Astrocyte (in vitro differentiated cells and primary cell): Measurements from ENCODE around the gene TMEM219. TPM values are rescaled to one million over a fixed set of nuclear protein-coding genes. Genes with fewer than 3 reads are reported as not detected.

Experiments
- DNase-seq: peaks from one replicate; pipeline ENCODE4 v3.0.0-alpha.2; 2010; ENCODE audit warnings: low read depth
- FAIRE-seq: peaks from 2 replicates; lab custom pipeline; 2011; peaks lifted over from hg19 to GRCh38; lab: Jason Lieb, UNC
- H2AFZ ChIP-seq: 2 replicates; pipeline ENCODE4 v1.6.0; 2012; ENCODE audit warnings: low read depth, low read length, inconsistent platforms
- H3K27ac ChIP-seq: 2 replicates; pipeline ENCODE4 v1.5.1; 2011; ENCODE audit warnings: low read depth, low read length, inconsistent platforms
- H3K27me3 ChIP-seq: 2 replicates; pipeline ENCODE4 v1.6.0; 2011; ENCODE audit warnings: low read length, inconsistent platforms; ENCODE audit not compliant: insufficient read depth
- H3K36me3 ChIP-seq: 2 replicates; pipeline ENCODE4 v1.5.1; 2011; ENCODE audit warnings: low read length, inconsistent platforms; ENCODE audit not compliant: insufficient read depth
- H3K4me1 ChIP-seq: 2 replicates; pipeline ENCODE4 v1.5.1; 2011; ENCODE audit warnings: low read length, inconsistent platforms; ENCODE audit not compliant: insufficient read depth
- H3K4me2 ChIP-seq: 2 replicates; pipeline ENCODE4 v1.6.0; 2012; ENCODE audit warnings: low read length, inconsistent platforms
- H3K4me3 ChIP-seq: 2 replicates; pipeline ENCODE4 v1.5.1; 2011; ENCODE audit warnings: low read depth, mild to moderate bottlenecking, low read length, inconsistent platforms; ENCODE audit not compliant: insufficient read depth
- H3K79me2 ChIP-seq: 2 replicates; pipeline ENCODE4 v1.6.0; 2012; ENCODE audit warnings: mild to moderate bottlenecking, low read length, inconsistent platforms; ENCODE audit not compliant: insufficient read depth
- H3K9ac ChIP-seq: 2 replicates; pipeline ENCODE4 v1.6.0; 2012; ENCODE audit warnings: mild to moderate bottlenecking, low read length, inconsistent platforms
- H3K9me3 ChIP-seq: 2 replicates; pipeline ENCODE4 v1.5.1; 2012; ENCODE audit warnings: low read depth, mild to moderate bottlenecking, low read length, inconsistent platforms; ENCODE audit not compliant: insufficient read depth
- H4K20me1 ChIP-seq: 2 replicates; pipeline ENCODE4 v1.6.0; 2012; ENCODE audit warnings: low read length, inconsistent platforms; ENCODE audit not compliant: insufficient read depth
- H3K27ac Mint-ChIP-seq: one replicate; pipeline ENCODE4 v1.8.0; 2021; ENCODE audit warnings: mild to moderate bottlenecking, mixed read lengths; ENCODE audit not compliant: unreplicated experiment
- H3K27me3 Mint-ChIP-seq: one replicate; pipeline ENCODE4 v1.8.0; 2021; ENCODE audit warnings: low read depth, mixed read lengths; ENCODE audit not compliant: unreplicated experiment
- H3K36me3 Mint-ChIP-seq: one replicate; pipeline ENCODE4 v1.8.0; 2021; ENCODE audit warnings: low read depth, mixed read lengths; ENCODE audit not compliant: unreplicated experiment
- H3K4me1 Mint-ChIP-seq: one replicate; pipeline ENCODE4 v1.8.0; 2021; ENCODE audit warnings: low read depth, mixed read lengths; ENCODE audit not compliant: unreplicated experiment
- H3K4me3 Mint-ChIP-seq: one replicate; pipeline ENCODE4 v1.8.0; 2021; ENCODE audit warnings: mild to moderate bottlenecking, moderate library complexity, mixed read lengths; ENCODE audit not compliant: unreplicated experiment
- H3K9me3 Mint-ChIP-seq: one replicate; pipeline ENCODE4 v1.8.0; 2021; ENCODE audit warnings: mild to moderate bottlenecking, mixed read lengths; ENCODE audit not compliant: unreplicated experiment
- EZH2 ChIP-seq: IDR thresholded peaks from 2 replicates; pipeline ENCODE4 v1.6.1; 2012; ENCODE audit warnings: mild to moderate bottlenecking, low read length, inconsistent platforms; ENCODE audit not compliant: insufficient read depth
- total RNA-seq: library from RNA; stranded (reverse); gene quantifications from 2 replicates; pipeline ENCODE4 v1.2.1, GENCODE V29; 2021
- TF ChIP-seq, protein P1 (sequence below): IDR thresholded peaks from 2 replicates; pipeline ENCODE4 v1.5.1; 2011; ENCODE audit warnings: low read depth, mild to moderate bottlenecking, inconsistent platforms, low read length, moderate library complexity; ENCODE audit not compliant: insufficient read depth

TMEM219 gene
- total RNA-seq, 1 donor from 2014 or later, result 96.6 TPM

DNA sequence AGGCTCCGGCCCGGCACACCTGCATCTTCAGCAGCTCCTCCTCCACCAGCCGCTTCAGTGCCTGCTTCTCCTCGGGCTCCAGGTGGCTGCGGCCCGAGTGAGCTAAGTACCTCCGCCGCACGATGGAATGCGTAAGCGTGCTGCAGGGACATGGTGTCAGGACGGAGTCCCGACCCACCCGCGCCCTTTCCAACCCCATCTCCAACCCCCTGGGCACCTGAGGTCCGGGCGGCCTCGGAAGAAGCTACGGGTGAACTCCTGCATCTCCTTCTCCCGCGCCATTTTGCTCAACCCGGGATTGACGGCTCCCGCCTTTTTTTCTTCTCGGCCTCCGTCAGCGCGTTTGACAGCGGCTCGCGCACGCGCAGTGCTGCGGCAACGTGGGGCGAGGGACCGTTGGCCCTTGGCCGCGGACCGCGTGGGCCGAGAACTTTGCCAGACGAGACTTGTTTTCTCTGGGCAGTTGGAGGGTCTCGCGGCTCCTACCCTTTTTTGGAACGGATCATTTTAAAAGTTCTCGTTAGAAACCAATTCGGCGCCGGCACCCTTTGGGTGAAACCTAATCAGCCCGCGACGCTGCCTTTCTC, 33.5 kb downstream of the TMEM219 start, which contains the start of gene HIRIP3:
Gene HIRIP3 (minus strand): TSS at position 294 of the 587 bp plus-strand sequence. CDS start 12 bp downstream, at position 282.
- peaks cover 8% of the 10 kb centered on the region for H3K4me1 Mint-ChIP-seq
- H3K9me3 Mint-ChIP-seq, result no peaks in the 10 kb centered on the region
- Histone ChIP-seq H3K27ac (peak within 1 kb of the TSS; percentile 90), H3K79me2 (peaks cover 18% of the 10 kb centered on the region), H2AFZ (peak within 1 kb of the TSS; percentile 79), H4K20me1 (peaks cover 14% of the 10 kb centered on the region), H3K4me3 (peak within 1 kb of the TSS; percentile 79), H3K36me3 (peaks cover 10% of the 10 kb centered on the region), H3K9ac (peak within 1 kb of the TSS; percentile 87), H3K27me3 (no peaks in the 10 kb centered on the region), H3K9me3 (no peaks in the 10 kb centered on the region), H3K4me1 (peaks cover 12% of the 10 kb centered on the region), H3K4me2 (peak within 1 kb of the TSS; percentile 86)
- H3K27me3 Mint-ChIP-seq, result no peaks in the 10 kb centered on the region
- TF ChIP-seq, protein P1, sequence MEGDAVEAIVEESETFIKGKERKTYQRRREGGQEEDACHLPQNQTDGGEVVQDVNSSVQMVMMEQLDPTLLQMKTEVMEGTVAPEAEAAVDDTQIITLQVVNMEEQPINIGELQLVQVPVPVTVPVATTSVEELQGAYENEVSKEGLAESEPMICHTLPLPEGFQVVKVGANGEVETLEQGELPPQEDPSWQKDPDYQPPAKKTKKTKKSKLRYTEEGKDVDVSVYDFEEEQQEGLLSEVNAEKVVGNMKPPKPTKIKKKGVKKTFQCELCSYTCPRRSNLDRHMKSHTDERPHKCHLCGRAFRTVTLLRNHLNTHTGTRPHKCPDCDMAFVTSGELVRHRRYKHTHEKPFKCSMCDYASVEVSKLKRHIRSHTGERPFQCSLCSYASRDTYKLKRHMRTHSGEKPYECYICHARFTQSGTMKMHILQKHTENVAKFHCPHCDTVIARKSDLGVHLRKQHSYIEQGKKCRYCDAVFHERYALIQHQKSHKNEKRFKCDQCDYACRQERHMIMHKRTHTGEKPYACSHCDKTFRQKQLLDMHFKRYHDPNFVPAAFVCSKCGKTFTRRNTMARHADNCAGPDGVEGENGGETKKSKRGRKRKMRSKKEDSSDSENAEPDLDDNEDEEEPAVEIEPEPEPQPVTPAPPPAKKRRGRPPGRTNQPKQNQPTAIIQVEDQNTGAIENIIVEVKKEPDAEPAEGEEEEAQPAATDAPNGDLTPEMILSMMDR, result no peak
- no peak for TF ChIP-seq EZH2
- peaks cover 9% of the 10 kb centered on the region for H3K36me3 Mint-ChIP-seq
- H3K27ac Mint-ChIP-seq, result peak within 1 kb of the TSS; percentile 26
- no peak for FAIRE-seq
- peak; percentile 29 for DNase-seq
- H3K4me3 Mint-ChIP-seq, result peak within 1 kb of the TSS; percentile 98

DNA sequence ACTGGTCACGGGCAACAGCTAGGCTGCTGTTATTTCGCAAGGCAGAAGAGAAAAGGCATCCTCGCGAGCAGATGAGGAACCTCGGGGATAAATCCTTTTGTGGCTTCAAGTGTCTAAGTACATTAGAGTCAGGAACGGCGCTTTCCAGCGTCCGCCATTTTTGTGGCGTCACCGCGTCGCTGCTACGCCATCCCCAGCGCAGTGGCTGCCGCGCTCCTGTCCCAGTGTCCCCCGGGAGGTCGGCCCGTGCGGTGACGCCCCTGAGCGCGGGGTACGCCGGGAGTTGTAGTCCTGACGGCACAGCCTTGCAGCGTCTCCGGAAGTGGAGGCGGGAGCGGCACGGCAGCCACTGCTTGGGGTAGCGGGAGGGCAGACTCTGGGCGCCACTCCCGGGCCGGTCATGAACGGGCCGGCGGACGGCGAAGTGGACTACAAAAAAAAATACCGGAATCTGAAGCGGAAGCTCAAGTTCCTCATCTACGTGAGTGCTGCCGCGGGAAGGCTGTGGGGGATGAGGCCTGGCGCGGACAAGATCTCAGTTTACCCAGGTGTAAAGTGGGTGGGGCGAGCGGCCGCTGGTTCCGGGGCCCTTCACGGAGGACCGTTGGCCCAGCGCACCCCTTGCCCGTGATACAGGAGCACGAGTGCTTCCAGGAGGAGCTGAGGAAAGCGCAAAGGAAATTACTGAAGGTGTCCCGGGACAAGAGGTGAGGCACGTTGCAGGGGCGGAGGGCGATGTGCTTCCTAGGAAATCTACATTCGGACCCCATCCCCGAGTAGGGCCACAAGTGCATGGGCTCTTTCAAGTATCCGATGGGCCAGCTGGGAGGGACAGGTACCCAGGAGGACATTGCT, 34.3 kb downstream of the TMEM219 start, which contains the start of gene INO80E:
Gene INO80E (plus strand): TSS at position 331 of the 855 bp plus-strand sequence. CDS start 70 bp downstream, at position 401.
- Histone ChIP-seq H3K79me2 (peaks cover 18% of the 10 kb centered on the region), H2AFZ (peak within 1 kb of the TSS; percentile 79), H3K4me1 (peaks cover 12% of the 10 kb centered on the region), H4K20me1 (peaks cover 14% of the 10 kb centered on the region), H3K4me3 (peak within 1 kb of the TSS; percentile 79), H3K27me3 (no peaks in the 10 kb centered on the region), H3K36me3 (peaks cover 10% of the 10 kb centered on the region), H3K9me3 (no peaks in the 10 kb centered on the region), H3K9ac (peak within 1 kb of the TSS; percentile 87), H3K27ac (peak within 1 kb of the TSS; percentile 90), H3K4me2 (peak within 1 kb of the TSS; percentile 86)
- peaks cover 8% of the 10 kb centered on the region for H3K4me1 Mint-ChIP-seq
- no peaks in the 10 kb centered on the region for H3K27me3 Mint-ChIP-seq
- H3K27ac Mint-ChIP-seq, result peak within 1 kb of the TSS; percentile 26
- H3K4me3 Mint-ChIP-seq, result peak within 1 kb of the TSS; percentile 98
- peaks cover 7% of the 10 kb centered on the region for H3K36me3 Mint-ChIP-seq
- DNase-seq, result peak; percentile 85
- peak; percentile 50 for FAIRE-seq
- no peak for TF ChIP-seq EZH2
- TF ChIP-seq, protein P1, result no peak
- H3K9me3 Mint-ChIP-seq, result no peaks in the 10 kb centered on the region
